Activated B cell treated with CpG ODN at 0.5 μM for 24 hours (primary cell): ENCODE results near the gene TCERG1L. TPM values are rescaled to one million over a fixed set of nuclear protein-coding genes. Genes with fewer than 3 reads are reported as not detected.
"Not testable (repeated sequence)": the region's sequence is repeated elsewhere in the genome, so short reads cannot be mapped to it uniquely, and the experiment has no call there.

ENCODE experiments used
- ATAC-seq: fragments of 200-7000 bp; cut with Tn5 transposase; one replicate; pipeline ENCODE4 v1.10.0; 2021; ENCODE audit warnings: low read depth, mild to moderate bottlenecking, moderate library complexity
- CTCF ChIA-PET: fragments of 350-600 bp; sonication (Branson Sonifier 250); formaldehyde crosslinking; loops from one replicate; lab custom pipeline; 2021; ENCODE audit warnings: antibody characterized with exemption; lab: Charles Lee
- POLR2A ChIA-PET: fragments of 350-600 bp; sonication (Branson Sonifier 250); formaldehyde crosslinking; loops from one replicate; lab custom pipeline; 2021; ENCODE audit warnings: antibody characterized with exemption; lab: Charles Lee
- DNase-seq: peaks from one replicate; pipeline ENCODE4 v3.0.0; 2022
- H3K27ac Mint-ChIP-seq: one replicate; pipeline ENCODE4 v1.8.0; 2020; ENCODE audit warnings: mixed read lengths
- H3K27me3 Mint-ChIP-seq: one replicate; pipeline ENCODE4 v1.8.0; 2021; ENCODE audit warnings: mixed read lengths
- H3K36me3 Mint-ChIP-seq: one replicate; pipeline ENCODE4 v1.8.0; 2021; ENCODE audit warnings: low read depth, mixed read lengths
- H3K4me1 Mint-ChIP-seq: one replicate; pipeline ENCODE4 v1.8.0; 2021; ENCODE audit warnings: mixed read lengths
- H3K4me3 Mint-ChIP-seq: one replicate; pipeline ENCODE4 v1.8.0; 2020; ENCODE audit warnings: mild to moderate bottlenecking, mixed read lengths
- H3K9me3 Mint-ChIP-seq: one replicate; pipeline ENCODE4 v1.8.0; 2020; ENCODE audit warnings: mixed read lengths
- intact Hi-C: fragments of 100-400 bp; cut with micrococcal nuclease; formaldehyde crosslinking; loops from one replicate; pipeline ENCODE4 v1.15.1; 2024
- total RNA-seq: library from RNA; stranded (reverse); gene quantifications from 2 replicates; pipeline ENCODE4 v1.2.3, GENCODE V29; 2022
- TF ChIP-seq, protein P1 (sequence below): fragments of 200-600 bp; IDR thresholded peaks from one replicate; pipeline ENCODE4 v1.8.0; 2022; ENCODE audit warnings: antibody characterized with exemption, mild to moderate bottlenecking

The TCERG1L gene
- total RNA-seq, 1 donor from 2014 or later: not detected

GRCh38 chr10:131323025-131323424 is 11.5 kb upstream of the TCERG1L start:
- no peak overlapping the region for H3K4me3 Mint-ChIP-seq
- no peaks in the 10 kb centered on the region for H3K4me1 Mint-ChIP-seq
- ATAC-seq (no peak), DNase-seq (no peak)
- H3K27ac Mint-ChIP-seq: no peak overlapping the region
- ChIA-PET POLR2A (no interaction called here), CTCF (no interaction called here)
- TF ChIP-seq, protein P1, sequence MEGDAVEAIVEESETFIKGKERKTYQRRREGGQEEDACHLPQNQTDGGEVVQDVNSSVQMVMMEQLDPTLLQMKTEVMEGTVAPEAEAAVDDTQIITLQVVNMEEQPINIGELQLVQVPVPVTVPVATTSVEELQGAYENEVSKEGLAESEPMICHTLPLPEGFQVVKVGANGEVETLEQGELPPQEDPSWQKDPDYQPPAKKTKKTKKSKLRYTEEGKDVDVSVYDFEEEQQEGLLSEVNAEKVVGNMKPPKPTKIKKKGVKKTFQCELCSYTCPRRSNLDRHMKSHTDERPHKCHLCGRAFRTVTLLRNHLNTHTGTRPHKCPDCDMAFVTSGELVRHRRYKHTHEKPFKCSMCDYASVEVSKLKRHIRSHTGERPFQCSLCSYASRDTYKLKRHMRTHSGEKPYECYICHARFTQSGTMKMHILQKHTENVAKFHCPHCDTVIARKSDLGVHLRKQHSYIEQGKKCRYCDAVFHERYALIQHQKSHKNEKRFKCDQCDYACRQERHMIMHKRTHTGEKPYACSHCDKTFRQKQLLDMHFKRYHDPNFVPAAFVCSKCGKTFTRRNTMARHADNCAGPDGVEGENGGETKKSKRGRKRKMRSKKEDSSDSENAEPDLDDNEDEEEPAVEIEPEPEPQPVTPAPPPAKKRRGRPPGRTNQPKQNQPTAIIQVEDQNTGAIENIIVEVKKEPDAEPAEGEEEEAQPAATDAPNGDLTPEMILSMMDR: no peak
- H3K27me3 Mint-ChIP-seq: peaks cover 7% of the 10 kb centered on the region
- H3K9me3 Mint-ChIP-seq: no peaks in the 10 kb centered on the region
- H3K36me3 Mint-ChIP-seq: no peaks in the 10 kb centered on the region
- intact Hi-C loops: no loop called here

- H3K9me3 Mint-ChIP-seq, H3K4me3 Mint-ChIP-seq, POLR2A ChIA-PET, H3K36me3 Mint-ChIP-seq, H3K27me3 Mint-ChIP-seq, CTCF ChIA-PET, H3K4me1 Mint-ChIP-seq, ATAC-seq, intact Hi-C loops, DNase-seq, H3K27ac Mint-ChIP-seq: not testable (repeated sequence)
Measured at GRCh38 chr10:131322575-131322974, 11.1 kb upstream of the TCERG1L start.

DNA sequence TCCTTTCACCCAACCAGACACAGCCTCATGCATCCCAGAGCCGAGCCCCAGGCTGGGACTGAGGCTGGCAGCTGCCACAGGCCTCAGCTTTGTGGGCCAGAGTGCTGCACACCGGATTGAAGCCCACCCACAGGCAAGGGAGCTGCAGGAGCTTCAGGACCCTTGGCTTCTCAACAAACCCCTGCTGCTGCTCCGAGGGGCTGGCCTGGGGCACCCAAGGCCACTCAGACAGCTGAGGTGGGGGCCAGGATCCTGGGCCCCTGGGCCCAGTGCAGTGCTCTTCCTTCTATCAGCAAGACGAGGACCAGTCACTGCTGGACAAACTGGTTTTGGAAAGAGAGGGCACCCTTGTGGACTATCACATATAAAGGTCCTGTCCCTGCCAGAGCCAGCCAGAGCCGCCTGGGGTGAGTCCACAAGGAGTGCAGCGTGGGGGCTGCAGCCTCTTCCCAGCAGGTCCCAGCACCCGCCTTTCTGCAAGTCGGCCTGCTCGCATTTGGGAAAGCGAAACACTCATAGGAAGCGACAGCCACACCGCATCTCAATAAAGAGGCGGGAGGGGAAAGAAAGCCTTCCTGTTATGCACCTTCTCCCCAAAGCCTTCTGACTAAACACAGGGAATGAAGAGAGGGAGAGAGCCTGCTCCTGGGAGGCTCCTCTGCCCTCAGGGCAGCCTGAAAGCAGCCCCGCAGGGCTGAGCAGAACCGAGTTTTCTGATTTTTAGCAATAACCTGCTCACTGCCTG is 9.5 kb upstream of the TCERG1L start:
- no peak overlapping the region for H3K4me3 Mint-ChIP-seq
- no peak for DNase-seq

DNA sequence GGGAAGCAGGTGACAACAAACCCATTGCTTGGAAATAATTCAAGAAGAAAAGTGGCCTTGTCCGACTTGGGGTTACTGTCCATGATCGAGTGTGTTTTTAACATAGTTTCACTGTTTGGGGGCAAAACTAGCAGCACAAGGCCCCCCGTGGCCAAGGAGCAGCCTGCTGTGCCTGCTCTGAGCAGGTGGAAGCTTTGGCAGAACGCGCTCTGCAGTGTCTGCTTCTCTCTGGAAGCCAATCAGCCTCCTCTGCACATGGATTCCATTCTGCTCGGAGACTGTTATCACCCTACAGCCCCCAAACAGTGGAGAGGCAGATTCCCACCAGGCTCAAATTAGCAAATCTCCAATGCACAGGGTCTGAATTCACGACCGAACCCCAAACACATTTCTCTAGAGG is 7.3 kb upstream of the TCERG1L start:
- ChIA-PET CTCF (no interaction called here), POLR2A (no interaction called here)
- no peaks in the 10 kb centered on the region for H3K36me3 Mint-ChIP-seq
- DNase-seq (no peak), ATAC-seq (no peak)
- H3K27ac Mint-ChIP-seq: no peak overlapping the region
- no peaks in the 10 kb centered on the region for H3K9me3 Mint-ChIP-seq
- intact Hi-C loops: no loop called here
- H3K4me1 Mint-ChIP-seq: no peaks in the 10 kb centered on the region
- peaks cover 21% of the 10 kb centered on the region for H3K27me3 Mint-ChIP-seq
- TF ChIP-seq, protein P1: no peak
- no peak overlapping the region for H3K4me3 Mint-ChIP-seq

More for the DNA sequence above, 9.5 kb upstream of the TCERG1L start:
- intact Hi-C loops: no loop called here
- no peak for ATAC-seq
- Mint-ChIP-seq H3K9me3 (no peaks in the 10 kb centered on the region), H3K36me3 (no peaks in the 10 kb centered on the region), H3K27ac (no peak overlapping the region), H3K4me1 (no peaks in the 10 kb centered on the region), H3K27me3 (peaks cover 13% of the 10 kb centered on the region)
- TF ChIP-seq, protein P1: no peak
- ChIA-PET CTCF (no interaction called here), POLR2A (no interaction called here)

DNA sequence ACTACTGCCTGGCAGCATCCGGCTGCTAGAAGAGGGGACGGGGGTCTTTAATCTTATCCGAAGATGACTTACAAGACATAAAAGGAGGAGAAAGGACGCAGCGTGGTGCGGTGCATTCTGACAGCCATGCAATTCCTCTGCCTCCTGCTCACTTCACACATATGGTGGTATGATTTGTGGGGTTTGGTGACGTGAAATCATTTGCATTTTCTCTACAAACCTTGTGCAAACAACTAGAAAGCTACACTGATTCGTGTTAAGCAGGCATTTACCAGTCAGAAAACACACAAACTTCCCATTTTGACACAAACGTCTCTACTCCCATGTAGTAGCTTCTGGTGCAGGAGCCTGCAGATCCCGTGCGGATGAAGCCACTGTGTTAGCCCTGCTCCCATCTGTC is 6.8 kb upstream of the TCERG1L start:
- ChIA-PET POLR2A (no interaction called here), CTCF (no interaction called here)
- Mint-ChIP-seq H3K27ac (no peak overlapping the region), H3K27me3 (peaks cover 26% of the 10 kb centered on the region), H3K9me3 (no peaks in the 10 kb centered on the region), H3K36me3 (no peaks in the 10 kb centered on the region), H3K4me1 (no peaks in the 10 kb centered on the region), H3K4me3 (no peak overlapping the region)
- intact Hi-C loops: no loop called here
- DNase-seq (no peak), ATAC-seq (no peak)
- TF ChIP-seq, protein P1: no peak
